AG09309 (cell line): ENCODE measurements around the gene LDLRAD3.

Source experiments
- DNase-seq: peaks from one replicate; pipeline ENCODE4 v3.0.0-alpha.2; 2010; ENCODE audit warnings: low read depth
- H3K4me3 ChIP-seq: 2 replicates; pipeline ENCODE4 v1.5.1; 2011; ENCODE audit warnings: mild to moderate bottlenecking, low read depth, low read length, moderate library complexity; ENCODE audit not compliant: control insufficient read depth
- TF ChIP-seq, protein P1 (sequence below): IDR thresholded peaks from 2 replicates; pipeline ENCODE4 v1.5.1; 2011; ENCODE audit warnings: mild to moderate bottlenecking, low read depth, low read length, inconsistent platforms; ENCODE audit not compliant: insufficient read depth, control insufficient read depth; ENCODE audit errors: missing control alignments

LDLRAD3 gene

DNA sequence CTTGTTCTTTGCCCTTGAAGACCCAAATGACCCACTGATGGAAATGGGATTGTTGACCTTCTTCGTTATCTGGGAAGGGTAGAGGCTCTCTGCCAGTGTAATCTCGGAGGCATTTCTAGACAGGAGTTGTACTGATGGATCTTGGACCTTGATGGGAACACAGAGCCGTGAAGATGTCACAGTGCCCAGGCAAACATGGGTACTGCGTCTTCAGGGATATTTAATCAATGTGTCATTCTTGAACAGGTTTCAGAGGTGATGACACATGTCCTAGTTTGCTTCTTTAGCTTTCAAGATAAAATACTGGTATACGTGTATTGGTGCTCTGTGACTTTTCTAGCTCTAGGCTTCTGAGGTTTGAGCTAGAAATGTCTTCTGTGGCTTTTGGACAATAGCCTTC, 6.2 kb downstream of the LDLRAD3 start:
- TF ChIP-seq, protein P1, sequence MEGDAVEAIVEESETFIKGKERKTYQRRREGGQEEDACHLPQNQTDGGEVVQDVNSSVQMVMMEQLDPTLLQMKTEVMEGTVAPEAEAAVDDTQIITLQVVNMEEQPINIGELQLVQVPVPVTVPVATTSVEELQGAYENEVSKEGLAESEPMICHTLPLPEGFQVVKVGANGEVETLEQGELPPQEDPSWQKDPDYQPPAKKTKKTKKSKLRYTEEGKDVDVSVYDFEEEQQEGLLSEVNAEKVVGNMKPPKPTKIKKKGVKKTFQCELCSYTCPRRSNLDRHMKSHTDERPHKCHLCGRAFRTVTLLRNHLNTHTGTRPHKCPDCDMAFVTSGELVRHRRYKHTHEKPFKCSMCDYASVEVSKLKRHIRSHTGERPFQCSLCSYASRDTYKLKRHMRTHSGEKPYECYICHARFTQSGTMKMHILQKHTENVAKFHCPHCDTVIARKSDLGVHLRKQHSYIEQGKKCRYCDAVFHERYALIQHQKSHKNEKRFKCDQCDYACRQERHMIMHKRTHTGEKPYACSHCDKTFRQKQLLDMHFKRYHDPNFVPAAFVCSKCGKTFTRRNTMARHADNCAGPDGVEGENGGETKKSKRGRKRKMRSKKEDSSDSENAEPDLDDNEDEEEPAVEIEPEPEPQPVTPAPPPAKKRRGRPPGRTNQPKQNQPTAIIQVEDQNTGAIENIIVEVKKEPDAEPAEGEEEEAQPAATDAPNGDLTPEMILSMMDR, result no peak
- no peak overlapping the region for H3K4me3 ChIP-seq
- no peak for DNase-seq

DNA sequence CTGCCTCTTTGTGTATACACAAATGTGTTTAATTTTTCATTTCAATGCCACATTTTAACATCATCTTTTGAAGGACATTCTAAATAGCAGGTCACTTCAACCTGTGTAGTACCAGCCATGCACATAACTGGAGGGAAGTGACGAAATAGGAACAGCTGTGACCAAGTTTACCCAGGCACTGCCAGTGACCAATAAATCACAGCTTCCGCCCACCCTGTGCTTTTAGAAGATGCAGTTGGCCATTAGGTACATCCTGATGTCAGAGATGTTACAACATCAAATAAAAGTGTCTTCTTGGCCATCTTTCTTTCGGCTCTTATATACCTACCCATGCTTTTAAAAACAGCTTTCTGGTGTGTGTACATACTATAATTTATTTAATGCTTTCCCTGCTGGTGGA, 7.8 kb downstream of the LDLRAD3 start:
- TF ChIP-seq, protein P1, result no peak
- no peak for DNase-seq
- H3K4me3 ChIP-seq, result no peak overlapping the region

DNA sequence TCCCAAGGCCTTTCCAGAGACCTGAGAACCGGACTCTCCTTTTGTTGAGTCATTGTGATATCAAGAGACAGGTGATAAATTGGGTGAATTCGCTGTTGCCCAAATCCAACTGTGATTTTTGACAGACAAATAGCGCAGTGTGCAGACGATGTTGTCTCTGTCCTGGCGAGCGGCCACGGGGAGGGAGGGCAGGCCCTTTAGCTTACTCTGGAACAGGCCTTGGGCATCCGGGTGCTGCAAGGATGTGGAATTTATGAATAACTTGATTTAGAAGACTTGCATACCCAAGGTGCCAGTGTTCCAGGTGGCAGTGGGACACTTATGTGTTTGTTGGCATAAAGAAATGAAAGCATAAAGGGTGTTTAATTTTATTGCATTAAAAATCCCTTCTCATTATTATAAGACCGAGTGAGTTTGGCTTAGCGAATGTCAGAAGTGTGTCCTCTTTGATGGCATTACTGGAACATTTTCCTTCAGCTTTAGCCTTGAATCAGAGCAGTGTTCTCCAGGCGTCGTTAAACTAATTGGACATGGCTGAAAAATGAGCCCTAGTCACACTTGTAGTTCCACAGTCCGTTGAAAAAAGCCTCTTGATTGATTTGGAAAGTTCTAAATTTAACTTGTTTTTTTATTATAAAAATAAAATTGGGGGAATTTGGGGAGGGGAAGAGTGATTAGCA, 9.4 kb downstream of the LDLRAD3 start:
- no peak overlapping the region for H3K4me3 ChIP-seq
- TF ChIP-seq, protein P1, result no peak
- DNase-seq, result no peak

DNA sequence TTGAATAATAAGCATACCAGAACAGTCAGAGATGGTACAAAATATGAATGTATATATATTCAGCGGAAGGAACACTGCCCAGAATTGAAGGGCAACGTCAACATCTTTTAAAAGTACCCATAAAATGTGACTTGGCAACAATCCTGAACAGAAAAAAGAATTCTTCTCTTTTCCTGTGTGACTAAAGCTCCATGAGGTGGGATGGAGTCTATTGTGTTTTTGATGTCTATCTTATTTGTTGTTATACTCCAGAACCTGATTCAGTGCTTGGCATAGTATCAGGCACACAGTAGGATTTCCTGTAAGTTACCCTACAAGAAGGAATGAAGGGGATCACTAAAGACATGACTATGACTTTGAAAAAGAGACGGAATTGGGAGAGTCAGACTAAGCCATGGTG, 10.3 kb downstream of the LDLRAD3 start:
- no peak for DNase-seq
- TF ChIP-seq, protein P1, result no peak
- no peak overlapping the region for H3K4me3 ChIP-seq

DNA sequence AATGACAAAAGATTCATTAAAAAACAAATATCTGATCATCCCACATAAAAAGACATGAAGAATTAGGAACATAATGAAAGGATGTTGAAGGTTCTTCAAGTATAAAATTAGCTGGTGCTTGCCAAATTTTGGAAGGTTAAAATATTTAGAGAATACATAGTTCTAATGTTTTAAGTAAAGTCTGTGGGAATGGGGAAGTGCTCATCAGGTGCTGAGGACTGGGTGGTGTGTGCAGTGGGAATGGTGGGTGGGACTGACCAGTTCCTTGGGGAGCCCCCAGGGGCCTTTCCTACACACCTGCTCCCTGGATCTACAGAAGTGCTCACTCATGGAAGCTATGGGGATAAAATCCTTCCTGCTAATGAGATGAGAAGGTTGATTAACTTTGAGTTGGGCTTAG, 11.8 kb downstream of the LDLRAD3 start:
- TF ChIP-seq, protein P1, result no peak
- no peak for DNase-seq
- no peak overlapping the region for H3K4me3 ChIP-seq

DNA sequence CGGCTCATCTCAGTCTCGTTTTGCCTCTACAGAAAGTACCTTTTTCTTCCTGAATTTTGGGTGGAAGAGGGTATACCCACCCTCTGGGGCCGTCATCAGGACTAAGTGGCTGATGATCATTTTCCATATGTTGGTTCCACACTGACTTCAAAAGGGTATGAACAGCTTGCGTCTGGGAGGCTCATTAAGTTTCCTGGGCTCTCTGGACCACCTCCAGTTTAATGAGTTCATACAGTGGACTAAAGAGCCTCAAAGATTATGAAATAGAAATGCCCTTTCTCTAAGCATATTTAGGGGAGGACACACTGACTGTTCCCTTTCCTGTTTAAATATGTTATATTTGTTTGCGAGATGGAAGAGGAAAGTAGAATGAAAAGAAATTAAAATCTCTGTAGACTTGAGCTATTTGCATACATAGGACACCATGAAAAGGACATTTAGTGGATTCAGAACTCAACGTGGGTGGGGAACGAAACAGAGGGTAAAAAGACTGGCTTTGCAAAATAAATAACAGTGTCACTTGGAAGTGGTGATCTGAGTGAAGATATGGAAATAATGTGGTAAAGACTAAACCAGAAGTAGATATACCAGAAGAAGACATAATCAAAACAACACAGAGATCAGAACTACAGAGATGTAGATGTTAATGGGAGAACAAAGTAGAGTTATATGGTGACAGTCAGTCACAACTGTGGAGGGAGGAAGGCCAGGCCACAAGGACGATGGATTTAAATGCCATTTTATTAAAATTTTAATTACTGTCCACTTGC, 18.7 kb downstream of the LDLRAD3 start:
- DNase-seq, result no peak
- H3K4me3 ChIP-seq, result no peak overlapping the region
- TF ChIP-seq, protein P1, result no peak
